ENCODE measurements around the gene ZNF362.
A peak's percentile ranks its signal among the peaks of the same experiment; 100 is the strongest.

ZNF362 gene

GRCh38 chr1:33330361-33330890, 74.1 kb downstream of the ZNF362 start:
- DNase-seq = no peak

- no peak for DNase-seq
Observed at GRCh38 chr1:33330906-33331305, 74.6 kb downstream of the ZNF362 start.

GRCh38 chr1:33331444-33332356, 75.4 kb downstream of the ZNF362 start:
- no peak for DNase-seq

- DNase-seq = no peak
Observed at GRCh38 chr1:33332357-33332789, 76.1 kb downstream of the ZNF362 start.

GRCh38 chr1:33332881-33333280, 76.6 kb downstream of the ZNF362 start:
- no peak for DNase-seq

- no peak for DNase-seq
Observed at GRCh38 chr1:33334081-33334552, 77.8 kb downstream of the ZNF362 start.

- DNase-seq = no peak
Observed at GRCh38 chr1:33335020-33335419, 78.7 kb downstream of the ZNF362 start.

- no peak for DNase-seq
Observed at GRCh38 chr1:33336580-33336979, 80.3 kb downstream of the ZNF362 start.

- DNase-seq = no peak
Observed at GRCh38 chr1:33337441-33337840, 81.1 kb downstream of the ZNF362 start.

GRCh38 chr1:33338048-33338439, 81.8 kb downstream of the ZNF362 start:
- DNase-seq = no peak

- no peak for DNase-seq
Observed at GRCh38 chr1:33338440-33339211, 82.3 kb downstream of the ZNF362 start.

GRCh38 chr1:33339413-33339812, 83.1 kb downstream of the ZNF362 start:
- no peak for DNase-seq

GRCh38 chr1:33341190-33341589, 84.9 kb downstream of the ZNF362 start:
- DNase-seq = no peak

GRCh38 chr1:33342041-33342723, 85.9 kb downstream of the ZNF362 start:
- DNase-seq = peak; percentile 98 to 99

- DNase-seq = no peak
Observed at GRCh38 chr1:33343539-33343938, 87.2 kb downstream of the ZNF362 start.

GRCh38 chr1:33344896-33345560, 88.7 kb downstream of the ZNF362 start:
- no peak for DNase-seq

GRCh38 chr1:33346533-33346926, 90.2 kb downstream of the ZNF362 start:
- no peak for DNase-seq

GRCh38 chr1:33346927-33347649, 90.8 kb downstream of the ZNF362 start:
- peak in 1 of 2 experiments; percentile 38 for DNase-seq

GRCh38 chr1:33347650-33347992, 91.3 kb downstream of the ZNF362 start:
- no peak for DNase-seq

GRCh38 chr1:33348194-33348593, 91.9 kb downstream of the ZNF362 start:
- no peak for DNase-seq

GRCh38 chr1:33348676-33349080, 92.4 kb downstream of the ZNF362 start:
- no peak for DNase-seq

Data from NCI-H2081 (cell line).